Brain microvascular endothelial cell (primary cell): ENCODE data around the gene C1QBP.

Experiments
- DNase-seq: peaks from one replicate; pipeline ENCODE4 v3.0.0-alpha.2; 2020
- H3K27ac ChIP-seq: fragments of 250-450 bp; sonication (Bioruptor Pico); 2 replicates; pipeline ENCODE4 v1.5.1; 2020; ENCODE audit warnings: mild to moderate bottlenecking, moderate library complexity
- H3K27me3 ChIP-seq: fragments of 250-450 bp; sonication (Bioruptor Pico); replicated peaks from 2 replicates; pipeline ENCODE4 v1.5.1; 2020; ENCODE audit warnings: mild to moderate bottlenecking
- H3K36me3 ChIP-seq: fragments of 250-450 bp; sonication (Bioruptor Pico); replicated peaks from 2 replicates; pipeline ENCODE4 v1.5.1; 2020; ENCODE audit warnings: mild to moderate bottlenecking
- H3K4me3 ChIP-seq: 2 replicates; pipeline ENCODE4 v1.5.1; 2011; ENCODE audit warnings: low read depth, mild to moderate bottlenecking, control low read depth, low read length, moderate library complexity
- CTCF ChIP-seq: IDR thresholded peaks from 2 replicates; pipeline ENCODE4 v1.5.1; 2011; ENCODE audit warnings: low read depth, mild to moderate bottlenecking, moderate library complexity, low read length, control low read depth, inconsistent platforms; ENCODE audit errors: missing control alignments
- in situ Hi-C: cut with HindIII; loops from 2 replicates; pipeline ENCODE4 v1.10.0; 2017; ENCODE audit warnings: low sequenced_read_pairs, low pct_ligation_motif_present

C1QBP gene

GRCh38 chr17:5430413-5430999 lies 8.4 kb downstream of the C1QBP start:
- Histone ChIP-seq H3K27ac (no peak overlapping the region), H3K36me3 (peaks cover 73% of the 10 kb centered on the region), H3K4me3 (no peak overlapping the region), H3K27me3 (no peaks in the 10 kb centered on the region)
- TF ChIP-seq CTCF = no peak
- no peak for DNase-seq
- in situ Hi-C loops = no loop called here

GRCh38 chr17:5429191-5429887 lies 9.6 kb downstream of the C1QBP start:
- in situ Hi-C loops = no loop called here
- Histone ChIP-seq H3K27ac (no peak overlapping the region), H3K27me3 (no peaks in the 10 kb centered on the region), H3K4me3 (no peak overlapping the region), H3K36me3 (peaks cover 75% of the 10 kb centered on the region)
- DNase-seq = no peak
- TF ChIP-seq CTCF = no peak

GRCh38 chr17:5425826-5426225 lies 13.1 kb downstream of the C1QBP start:
- H3K4me3 ChIP-seq = no peak overlapping the region
- peaks cover 67% of the 10 kb centered on the region for H3K36me3 ChIP-seq
- DNase-seq = no peak
- H3K27me3 ChIP-seq = no peaks in the 10 kb centered on the region
- in situ Hi-C loops = no loop called here
- no peak overlapping the region for H3K27ac ChIP-seq
- no peak for TF ChIP-seq CTCF

GRCh38 chr17:5424909-5425308 lies 14.0 kb downstream of the C1QBP start:
- Histone ChIP-seq H3K27me3 (no peaks in the 10 kb centered on the region), H3K27ac (no peak overlapping the region), H3K4me3 (no peak overlapping the region), H3K36me3 (peaks cover 62% of the 10 kb centered on the region)
- in situ Hi-C loops = no loop called here
- no peak for TF ChIP-seq CTCF
- no peak for DNase-seq

GRCh38 chr17:5422505-5422904 lies 16.4 kb downstream of the C1QBP start:
- DNase-seq = peak; percentile 67
- no peak overlapping the region for H3K4me3 ChIP-seq
- TF ChIP-seq CTCF = peak; percentile 29
- H3K27me3 ChIP-seq = no peaks in the 10 kb centered on the region
- in situ Hi-C loops = no loop called here
- H3K36me3 ChIP-seq = peaks cover 41% of the 10 kb centered on the region
- H3K27ac ChIP-seq = no peak overlapping the region
